ENCODE data around the gene LENEP. TPM values are rescaled to one million over a fixed set of nuclear protein-coding genes. Genes with fewer than 3 reads are reported as not detected.

Gene LENEP
- total RNA-seq, 1 donor from 2014 or later, result 0.82 TPM

GRCh38 chr1:155043793-155044192, 50.4 kb downstream of the LENEP start:
- H3K27me3 Mint-ChIP-seq (ENCODE audit: unreplicated experiment), result peaks cover 12% of the 10 kb centered on the region

More at GRCh38 chr1:155043793-155044192, 50.4 kb downstream of the LENEP start:
- TF ChIP-seq, protein P1, sequence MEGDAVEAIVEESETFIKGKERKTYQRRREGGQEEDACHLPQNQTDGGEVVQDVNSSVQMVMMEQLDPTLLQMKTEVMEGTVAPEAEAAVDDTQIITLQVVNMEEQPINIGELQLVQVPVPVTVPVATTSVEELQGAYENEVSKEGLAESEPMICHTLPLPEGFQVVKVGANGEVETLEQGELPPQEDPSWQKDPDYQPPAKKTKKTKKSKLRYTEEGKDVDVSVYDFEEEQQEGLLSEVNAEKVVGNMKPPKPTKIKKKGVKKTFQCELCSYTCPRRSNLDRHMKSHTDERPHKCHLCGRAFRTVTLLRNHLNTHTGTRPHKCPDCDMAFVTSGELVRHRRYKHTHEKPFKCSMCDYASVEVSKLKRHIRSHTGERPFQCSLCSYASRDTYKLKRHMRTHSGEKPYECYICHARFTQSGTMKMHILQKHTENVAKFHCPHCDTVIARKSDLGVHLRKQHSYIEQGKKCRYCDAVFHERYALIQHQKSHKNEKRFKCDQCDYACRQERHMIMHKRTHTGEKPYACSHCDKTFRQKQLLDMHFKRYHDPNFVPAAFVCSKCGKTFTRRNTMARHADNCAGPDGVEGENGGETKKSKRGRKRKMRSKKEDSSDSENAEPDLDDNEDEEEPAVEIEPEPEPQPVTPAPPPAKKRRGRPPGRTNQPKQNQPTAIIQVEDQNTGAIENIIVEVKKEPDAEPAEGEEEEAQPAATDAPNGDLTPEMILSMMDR (IDR thresholded peaks at IDR 0.05; ENCODE audit: unreplicated experiment), result no peak
- Mint-ChIP-seq H3K36me3 (ENCODE audit: low read depth, unreplicated experiment) (peaks cover 3% of the 10 kb centered on the region), H3K9me3 (ENCODE audit: unreplicated experiment) (no peaks in the 10 kb centered on the region), H3K4me1 (ENCODE audit: unreplicated experiment) (peaks cover 51% of the 10 kb centered on the region), H3K27ac (ENCODE audit: unreplicated experiment) (peak overlapping the region; percentile 93), H3K4me3 (ENCODE audit: unreplicated experiment) (peak overlapping the region; percentile 42)
- no peak for DNase-seq (ENCODE audit: low spot score)

Small RNA genes within 50 kb of the gene (microRNA-seq; reads per million reads assigned to microRNA genes)
- gene MIR4258 (ENCODE audit: unreplicated experiment), result not detected

Other genes with a start within 250 kb of the LENEP start
- 17.3 TPM for gene KCNN3, start 123.3 kb upstream of the LENEP start, total RNA-seq (ENCODE audit: unreplicated experiment)
- gene PMVK, start 56.9 kb upstream of the LENEP start, total RNA-seq (ENCODE audit: unreplicated experiment), result 26.7 TPM
- 82.1 TPM for gene PBXIP1, start 37.5 kb upstream of the LENEP start, total RNA-seq (ENCODE audit: unreplicated experiment)
- gene PYGO2, start 31.8 kb upstream of the LENEP start, total RNA-seq (ENCODE audit: unreplicated experiment), result 49.8 TPM
- 915 TPM for gene SHC1, start 22.8 kb upstream of the LENEP start, total RNA-seq (ENCODE audit: unreplicated experiment)
- 48.3 TPM for gene CKS1B, start 18.9 kb upstream of the LENEP start, total RNA-seq (ENCODE audit: unreplicated experiment)
- 35.9 TPM for gene FLAD1, start 10.2 kb upstream of the LENEP start, total RNA-seq (ENCODE audit: unreplicated experiment)
- 23.3 TPM for gene ZBTB7B, start 9.2 kb downstream of the LENEP start, total RNA-seq (ENCODE audit: unreplicated experiment)
- gene DCST2, start 40.2 kb downstream of the LENEP start, total RNA-seq (ENCODE audit: unreplicated experiment), result 2.8 TPM
- gene DCST1, start 40.2 kb downstream of the LENEP start, total RNA-seq (ENCODE audit: unreplicated experiment), result not detected
- 382 TPM for gene ADAM15, start 57.7 kb downstream of the LENEP start, total RNA-seq (ENCODE audit: unreplicated experiment)
- gene EFNA4, start 70.2 kb downstream of the LENEP start, total RNA-seq (ENCODE audit: unreplicated experiment), result 25.2 TPM
- 9.6 TPM for gene EFNA3, start 85.3 kb downstream of the LENEP start, total RNA-seq (ENCODE audit: unreplicated experiment)
- 413 TPM for gene EFNA1, start 134.3 kb downstream of the LENEP start, total RNA-seq (ENCODE audit: unreplicated experiment)
- gene SLC50A1, start 142.3 kb downstream of the LENEP start, total RNA-seq (ENCODE audit: unreplicated experiment), result 43.9 TPM
- 39.2 TPM for gene DPM3, start 146.9 kb downstream of the LENEP start, total RNA-seq (ENCODE audit: unreplicated experiment)
- 173 TPM for gene KRTCAP2, start 179.7 kb downstream of the LENEP start, total RNA-seq (ENCODE audit: unreplicated experiment)
- gene TRIM46, start 180.3 kb downstream of the LENEP start, total RNA-seq (ENCODE audit: unreplicated experiment), result 8.5 TPM
- 35.5 TPM for gene THBS3, start 214.3 kb downstream of the LENEP start, total RNA-seq (ENCODE audit: unreplicated experiment)
- 38.8 TPM for gene MTX1, start 215.1 kb downstream of the LENEP start, total RNA-seq (ENCODE audit: unreplicated experiment)

All from endothelial cell (in vitro differentiated cells).